Activated CD4-positive, alpha-beta T cell treated with anti-CD3 and anti-CD28 coated beads, Interleukin-2, amount 50 U/mL, for 1 hour (primary cell): ENCODE data around the gene TFF3.

Experiments used
- DNase-seq: peaks from one replicate; pipeline ENCODE4 v3.0.0-alpha.2; 2020

The TFF3 gene

GRCh38 chr21:42315296-42315891 is at the start of gene TFF3:
Gene TFF3, minus strand, starts transcription at chr21:42315409. Its CDS starts 35 bp downstream, at chr21:42315374.
- DNase-seq = no peak

GRCh38 chr21:42364304-42364865 is 49.2 kb upstream of the TFF3 start:
- no peak for DNase-seq

GRCh38 chr21:42363312-42363711 is 48.1 kb upstream of the TFF3 start:
- DNase-seq = no peak

- no peak for DNase-seq
Observed at GRCh38 chr21:42362700-42363099, 47.5 kb upstream of the TFF3 start.

- DNase-seq = no peak
Observed at GRCh38 chr21:42362198-42362597, 47.0 kb upstream of the TFF3 start.

- no peak for DNase-seq
Observed at GRCh38 chr21:42361286-42361685, 46.1 kb upstream of the TFF3 start.

- no peak for DNase-seq
Observed at GRCh38 chr21:42360317-42360716, 45.1 kb upstream of the TFF3 start.

GRCh38 chr21:42358937-42359336 is 43.7 kb upstream of the TFF3 start:
- no peak for DNase-seq

GRCh38 chr21:42358261-42358660 is 43.1 kb upstream of the TFF3 start:
- DNase-seq = no peak

- DNase-seq = no peak
Observed at GRCh38 chr21:42357307-42357706, 42.1 kb upstream of the TFF3 start.

GRCh38 chr21:42356650-42357049 is 41.4 kb upstream of the TFF3 start:
- no peak for DNase-seq

GRCh38 chr21:42356046-42356445 is 40.8 kb upstream of the TFF3 start:
- no peak for DNase-seq

- DNase-seq = no peak
Observed at GRCh38 chr21:42353623-42354022, 38.4 kb upstream of the TFF3 start.

- DNase-seq = no peak
Observed at GRCh38 chr21:42352441-42353095, 37.4 kb upstream of the TFF3 start.

GRCh38 chr21:42351626-42352440 is 36.6 kb upstream of the TFF3 start:
- DNase-seq = no peak

- DNase-seq = no peak
Observed at GRCh38 chr21:42350927-42351426, 35.8 kb upstream of the TFF3 start, which contains the start of gene TFF2. Gene TFF2, minus strand, starts transcription at chr21:42350994. Its CDS starts 37 bp downstream, at chr21:42350957.

- no peak for DNase-seq
Observed at GRCh38 chr21:42350318-42350910, 35.2 kb upstream of the TFF3 start.

GRCh38 chr21:42349420-42350317 is 34.5 kb upstream of the TFF3 start:
- DNase-seq = no peak

GRCh38 chr21:42348762-42349161 is 33.6 kb upstream of the TFF3 start:
- no peak for DNase-seq

- no peak for DNase-seq
Observed at GRCh38 chr21:42347601-42348327, 32.6 kb upstream of the TFF3 start.
